Measurements from ENCODE around the gene SYAP1. TPM values are rescaled to one million over a fixed set of nuclear protein-coding genes. Genes with fewer than 3 reads are reported as not detected.

SYAP1 gene
- polyA plus RNA-seq, 1 donor (not counting 4 experiments of a cell fraction or from before 2014, with no cell fraction given), result 20.3 TPM

DNA sequence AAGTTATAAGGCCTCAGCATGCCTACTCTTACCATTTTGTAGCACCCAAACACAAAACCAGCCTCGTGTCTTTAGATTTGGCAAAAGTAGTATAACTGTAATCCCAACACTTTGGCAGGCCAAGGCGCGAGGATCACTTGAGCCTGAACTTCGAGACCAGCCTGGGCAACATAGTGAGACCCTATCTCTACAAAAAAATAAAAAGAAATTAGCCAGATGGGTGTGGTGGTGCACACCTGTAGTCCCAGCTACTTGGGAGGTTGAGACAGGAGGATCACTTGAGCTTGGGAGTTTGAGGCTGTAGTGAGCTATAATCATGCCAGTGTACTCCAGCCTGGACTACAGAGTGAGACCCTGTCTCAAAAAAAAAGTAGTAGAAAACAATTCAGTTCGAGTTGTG, 17.6 kb downstream of the SYAP1 start:
- H4K20me1 ChIP-seq (ENCODE audit: control insufficient read depth, extremely low read depth, insufficient read depth, low read length), result no peaks in the 10 kb centered on the region
- H3K4me2 ChIP-seq (ENCODE audit: control insufficient read depth, extremely low read depth, insufficient read depth, low read depth, low read length), result no peak overlapping the region
- DNase-seq (ENCODE audit: low read depth, low spot score) (no peak), FAIRE-seq (no peak)
- no peak overlapping the region for H2AFZ ChIP-seq (ENCODE audit: control insufficient read depth, low read length)
- H3K9me3 ChIP-seq (ENCODE audit: control insufficient read depth, low read depth, low read length), result no peaks in the 10 kb centered on the region
- no peaks in the 10 kb centered on the region for H3K27me3 ChIP-seq (ENCODE audit: control insufficient read depth, extremely low read depth, insufficient read depth, low read length)
- no peak for TF ChIP-seq EZH2 (IDR thresholded peaks at IDR 0.05; ENCODE audit: low read length)
- TF ChIP-seq, protein P1, sequence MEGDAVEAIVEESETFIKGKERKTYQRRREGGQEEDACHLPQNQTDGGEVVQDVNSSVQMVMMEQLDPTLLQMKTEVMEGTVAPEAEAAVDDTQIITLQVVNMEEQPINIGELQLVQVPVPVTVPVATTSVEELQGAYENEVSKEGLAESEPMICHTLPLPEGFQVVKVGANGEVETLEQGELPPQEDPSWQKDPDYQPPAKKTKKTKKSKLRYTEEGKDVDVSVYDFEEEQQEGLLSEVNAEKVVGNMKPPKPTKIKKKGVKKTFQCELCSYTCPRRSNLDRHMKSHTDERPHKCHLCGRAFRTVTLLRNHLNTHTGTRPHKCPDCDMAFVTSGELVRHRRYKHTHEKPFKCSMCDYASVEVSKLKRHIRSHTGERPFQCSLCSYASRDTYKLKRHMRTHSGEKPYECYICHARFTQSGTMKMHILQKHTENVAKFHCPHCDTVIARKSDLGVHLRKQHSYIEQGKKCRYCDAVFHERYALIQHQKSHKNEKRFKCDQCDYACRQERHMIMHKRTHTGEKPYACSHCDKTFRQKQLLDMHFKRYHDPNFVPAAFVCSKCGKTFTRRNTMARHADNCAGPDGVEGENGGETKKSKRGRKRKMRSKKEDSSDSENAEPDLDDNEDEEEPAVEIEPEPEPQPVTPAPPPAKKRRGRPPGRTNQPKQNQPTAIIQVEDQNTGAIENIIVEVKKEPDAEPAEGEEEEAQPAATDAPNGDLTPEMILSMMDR (optimal IDR thresholded peaks at IDR 0.05 in 1 of 3, IDR thresholded peaks at IDR 0.05 in 1 of 3, conservative IDR thresholded peaks at IDR 0.05 in 1 of 3; ENCODE audit: extremely low read depth in 1 of 3, insufficient read depth in 2 of 3, low read length in 3 of 3), result no peak
- no peak overlapping the region for H3K4me3 ChIP-seq (ENCODE audit: control insufficient read depth in 2 of 3, extremely low read depth in 1 of 3, insufficient read depth in 2 of 3, low read depth in 1 of 3, low read length in 3 of 3)
- no peaks in the 10 kb centered on the region for H3K9me1 ChIP-seq (ENCODE audit: control insufficient read depth, extremely low read depth, insufficient read depth, low read length)
- H3K36me3 ChIP-seq (ENCODE audit: control insufficient read depth in 2 of 2, extremely low read depth in 1 of 2, insufficient read depth in 2 of 2, low read length in 2 of 2), result peaks cover 12 to 20% of the 10 kb centered on the region in 2 experiments
- dilution Hi-C loops (cut with MboI; ENCODE audit: extremely low pct_ligation_motif_present, low sequenced_read_pairs), result no loop called here
- no peak overlapping the region for H3K9ac ChIP-seq (ENCODE audit: control insufficient read depth, extremely low read depth, insufficient read depth, low read length)
- H3K79me2 ChIP-seq (ENCODE audit: control insufficient read depth, insufficient read depth, low read length), result peaks cover 6% of the 10 kb centered on the region
- H3K27ac ChIP-seq (ENCODE audit: control insufficient read depth, insufficient read depth, low read length), result no peak overlapping the region
- no peaks in the 10 kb centered on the region for H3K4me1 ChIP-seq (ENCODE audit: control insufficient read depth, extremely low read depth, insufficient read depth, low read length)

DNA sequence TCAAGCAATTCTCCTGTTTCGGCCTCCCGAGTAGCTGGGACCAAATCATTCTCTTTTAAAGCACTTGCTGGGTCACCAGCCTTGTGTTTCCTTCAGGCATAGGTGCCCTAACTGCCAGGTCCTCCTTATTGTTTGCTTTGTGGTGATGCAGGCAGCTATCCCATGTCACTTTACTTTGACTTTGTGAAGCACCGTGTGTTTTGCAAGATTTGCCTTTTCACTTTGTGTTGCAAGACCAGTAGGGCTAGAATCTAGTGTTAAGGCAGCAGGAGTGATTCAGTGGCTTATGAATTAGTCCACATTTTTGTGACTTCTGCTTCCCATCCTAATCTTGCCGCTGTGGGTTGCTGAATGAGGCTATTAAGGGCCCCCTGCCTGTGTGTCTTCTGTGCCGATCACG, 20.2 kb downstream of the SYAP1 start:
- H2AFZ ChIP-seq (ENCODE audit: control insufficient read depth, low read length), result no peak overlapping the region
- H3K9me3 ChIP-seq (ENCODE audit: control insufficient read depth, low read depth, low read length), result no peaks in the 10 kb centered on the region
- no peak overlapping the region for H3K9ac ChIP-seq (ENCODE audit: control insufficient read depth, extremely low read depth, insufficient read depth, low read length)
- peaks cover 12% of the 10 kb centered on the region for H3K4me1 ChIP-seq (ENCODE audit: control insufficient read depth, extremely low read depth, insufficient read depth, low read length)
- peaks cover 14 to 27% of the 10 kb centered on the region in 2 experiments for H3K36me3 ChIP-seq (ENCODE audit: control insufficient read depth in 2 of 2, extremely low read depth in 1 of 2, insufficient read depth in 2 of 2, low read length in 2 of 2)
- no peak for TF ChIP-seq EZH2 (IDR thresholded peaks at IDR 0.05; ENCODE audit: low read length)
- TF ChIP-seq, protein P1 (optimal IDR thresholded peaks at IDR 0.05 in 1 of 3, IDR thresholded peaks at IDR 0.05 in 1 of 3, conservative IDR thresholded peaks at IDR 0.05 in 1 of 3; ENCODE audit: extremely low read depth in 1 of 3, insufficient read depth in 2 of 3, low read length in 3 of 3), result no peak
- no peak overlapping the region for H3K4me2 ChIP-seq (ENCODE audit: control insufficient read depth, extremely low read depth, insufficient read depth, low read depth, low read length)
- FAIRE-seq (no peak), DNase-seq (ENCODE audit: low read depth, low spot score) (no peak)
- H4K20me1 ChIP-seq (ENCODE audit: control insufficient read depth, extremely low read depth, insufficient read depth, low read length), result no peaks in the 10 kb centered on the region
- no peaks in the 10 kb centered on the region for H3K27me3 ChIP-seq (ENCODE audit: control insufficient read depth, extremely low read depth, insufficient read depth, low read length)
- H3K27ac ChIP-seq (ENCODE audit: control insufficient read depth, insufficient read depth, low read length), result no peak overlapping the region
- H3K9me1 ChIP-seq (ENCODE audit: control insufficient read depth, extremely low read depth, insufficient read depth, low read length), result no peaks in the 10 kb centered on the region
- H3K4me3 ChIP-seq (ENCODE audit: control insufficient read depth in 2 of 3, extremely low read depth in 1 of 3, insufficient read depth in 2 of 3, low read depth in 1 of 3, low read length in 3 of 3), result no peak overlapping the region
- H3K79me2 ChIP-seq (ENCODE audit: control insufficient read depth, insufficient read depth, low read length), result no peaks in the 10 kb centered on the region
- dilution Hi-C loops (cut with MboI; ENCODE audit: extremely low pct_ligation_motif_present, low sequenced_read_pairs), result no loop called here

Data from keratinocyte (primary cell).